Liver (tissue), 9 donors: ENCODE measurements around the gene TBCD. TPM values are rescaled to one million over a fixed set of nuclear protein-coding genes. Genes with fewer than 3 reads are reported as not detected.
"Not testable (repeated sequence)": the region's sequence is repeated elsewhere in the genome, so short reads cannot be mapped to it uniquely, and the experiment has no call there.

Experiments used
- DNase-seq: peaks from one replicate; pipeline ENCODE4 v3.0.0-alpha.2; 2017; ENCODE audit warnings: low spot score
- H3K27ac ChIP-seq, 2 donors: one replicate each; pipeline ENCODE4 v1.7.0; 2013; ENCODE audit warnings: inconsistent platforms in 2 of 2, low read length in 2 of 2, control low read depth in 1 of 2, low read depth in 1 of 2, mild to moderate bottlenecking in 1 of 2
- H3K27me3 ChIP-seq, 4 donors: one replicate each; pipeline versions ENCODE4 v1.6.1 to v1.7.0; 2013; ENCODE audit warnings: low read length in 3 of 4, inconsistent platforms in 1 of 4, mild to moderate bottlenecking in 1 of 4, moderate library complexity in 1 of 4; ENCODE audit not compliant: control insufficient read depth in 4 of 4, insufficient read depth in 4 of 4
- H3K36me3 ChIP-seq, 4 donors: one replicate each; pipeline versions ENCODE4 v1.6.1 to v1.7.0; 2013; ENCODE audit warnings: low read length in 3 of 4, mild to moderate bottlenecking in 3 of 4, low read depth in 1 of 4, moderate library complexity in 1 of 4; ENCODE audit not compliant: control insufficient read depth in 4 of 4, insufficient read depth in 3 of 4
- H3K4me1 ChIP-seq, 4 donors: one replicate each; pipeline versions ENCODE4 v1.6.1 to v1.7.0; 2013; ENCODE audit warnings: low read length in 3 of 4, mild to moderate bottlenecking in 3 of 4, moderate library complexity in 1 of 4; ENCODE audit not compliant: control insufficient read depth in 4 of 4, insufficient read depth in 4 of 4
- H3K4me3 ChIP-seq, 3 donors: one replicate each; pipeline versions ENCODE4 v1.6.1 to v1.7.0; 2013; ENCODE audit warnings: low read length in 3 of 3, control low read depth in 1 of 3, low read depth in 1 of 3, mild to moderate bottlenecking in 1 of 3
- H3K9ac ChIP-seq, 2 donors: one replicate each; pipeline ENCODE4 v1.7.0; 2013; ENCODE audit warnings: low read length in 2 of 2, mild to moderate bottlenecking in 2 of 2, moderate library complexity in 2 of 2, control low read depth in 1 of 2, low read depth in 1 of 2
- H3K9me3 ChIP-seq, 4 donors: one replicate each; pipeline versions ENCODE4 v1.6.1 to v1.7.0; 2013; ENCODE audit warnings: low read length in 3 of 4; ENCODE audit not compliant: control insufficient read depth in 4 of 4
- ATF3 ChIP-seq: IDR thresholded peaks from 2 replicates; pipeline ENCODE4 v1.6.1; 2016; ENCODE audit warnings: antibody characterized with exemption
- EGR1 ChIP-seq, 2 donors: IDR thresholded peaks; 2 replicates each; pipeline ENCODE4 v1.6.1; 2016 to 2018; ENCODE audit warnings: antibody characterized with exemption in 2 of 2, low read depth in 2 of 2
- FOXA1 ChIP-seq: IDR thresholded peaks from 2 replicates; pipeline ENCODE4 v1.6.1; 2016; ENCODE audit warnings: antibody characterized with exemption
- FOXA2 ChIP-seq: IDR thresholded peaks from 2 replicates; pipeline ENCODE4 v1.6.1; 2016; ENCODE audit warnings: antibody characterized with exemption
- GABPA ChIP-seq, 2 donors: IDR thresholded peaks in 1 of 2; conservative IDR thresholded peaks in 1 of 2; 2 replicates each; pipeline ENCODE4 v1.6.1; 2016; ENCODE audit warnings: antibody characterized with exemption in 2 of 2, mild to moderate bottlenecking in 1 of 2, moderate library complexity in 1 of 2
- HNF4G ChIP-seq: IDR thresholded peaks from 2 replicates; pipeline ENCODE4 v1.6.1; 2016; ENCODE audit warnings: antibody characterized with exemption
- JUND ChIP-seq, 2 donors: IDR thresholded peaks; 2 replicates each; pipeline ENCODE4 v1.6.1; 2016; ENCODE audit warnings: antibody characterized with exemption in 2 of 2
- MAX ChIP-seq: IDR thresholded peaks from 2 replicates; pipeline ENCODE4 v1.6.1; 2016; ENCODE audit warnings: antibody characterized with exemption
- NR2F2 ChIP-seq: IDR thresholded peaks from 2 replicates; pipeline ENCODE4 v1.6.1; 2016; ENCODE audit warnings: antibody characterized with exemption
- RAD21 ChIP-seq, 2 donors: IDR thresholded peaks; 2 replicates each; pipeline ENCODE4 v1.6.1; 2016; ENCODE audit warnings: antibody characterized with exemption in 2 of 2, mild to moderate bottlenecking in 2 of 2
- REST ChIP-seq: IDR thresholded peaks from 2 replicates; pipeline ENCODE4 v1.6.1; 2016; ENCODE audit warnings: antibody characterized with exemption, mild to moderate bottlenecking
- RXRA ChIP-seq, 2 donors: IDR thresholded peaks; 2 replicates each; pipeline ENCODE4 v1.6.1; 2017 to 2018; ENCODE audit warnings: antibody characterized with exemption in 2 of 2, mild to moderate bottlenecking in 1 of 2
- SP1 ChIP-seq: IDR thresholded peaks from 2 replicates; pipeline ENCODE4 v1.6.1; 2018; ENCODE audit warnings: antibody characterized with exemption, mild to moderate bottlenecking
- TAF1 ChIP-seq: conservative IDR thresholded peaks from 2 replicates; pipeline ENCODE4 v1.6.1; 2016; ENCODE audit warnings: antibody characterized with exemption, mild to moderate bottlenecking
- YY1 ChIP-seq: IDR thresholded peaks from 2 replicates; pipeline ENCODE4 v1.6.1; 2016; ENCODE audit warnings: antibody characterized with exemption, mild to moderate bottlenecking
- ZBTB33 ChIP-seq: IDR thresholded peaks from 2 replicates; pipeline ENCODE4 v1.6.1; 2016; ENCODE audit warnings: antibody characterized with exemption
- WGBS: extraction: QIAGEN DNeasy Blood & Tissue Kit; methylation state at CpG from one replicate; pipeline ENCODE4 v1.1.7; 2013; 5-methylcytosine and 5-hydroxymethylcytosine counted together
- polyA plus RNA-seq, 2 donors: library from polyadenylated mRNA; stranded (reverse) in 1 of 2; unstranded in 1 of 2; fragments of 200-250 nt in 1 of 2; fragments of >200 nt in 1 of 2; fragmentation: Nextera tagmentation in 1 of 2; extraction: Ambion mirVana in 1 of 2; gene quantifications; one replicate each; pipeline versions ENCODE4 v1.2.1 to v1.2.3, GENCODE V29; 2013 to 2015
- total RNA-seq, 2 donors: library from RNA; depleted of rRNA; stranded (reverse); fragments of >200 nt; gene quantifications; one replicate each; pipeline ENCODE4 v1.2.3, GENCODE V29; 2014
- donor health status: healthy.
- donor health status: healthy.
- donor health status: healthy.
- donor health status: healthy.
- donor health status: healthy.

Gene TBCD
- total and polyA plus RNA-seq, 4 donors: 29.8 to 42.2 (median 33.0) TPM

GRCh38 chr17:82985428-82985805 is 233.6 kb downstream of the TBCD start:
- no peaks in the 10 kb centered on the region for H3K36me3 ChIP-seq
- TF ChIP-seq EGR1 (IDR thresholded peaks at IDR 0.05; ENCODE audit: low read depth in 2 of 2): no peak
- H3K4me3 ChIP-seq: no peak overlapping the region
- DNase-seq: no peak
- H3K4me1 ChIP-seq: no peaks in the 10 kb centered on the region
- 96% methylated on average over 11 of the region's 11 CpGs for WGBS
- H3K9ac ChIP-seq: no peak overlapping the region
- no peak overlapping the region for H3K27ac ChIP-seq
- H3K27me3 ChIP-seq: no peaks in the 10 kb centered on the region
- H3K9me3 ChIP-seq: no peaks in the 10 kb centered on the region

GRCh38 chr17:82985973-82986372 is 234.1 kb downstream of the TBCD start:
- 53% methylated on average over 17 of the region's 17 CpGs for WGBS
- Histone ChIP-seq H3K27ac (no peak overlapping the region), H3K9ac (no peak overlapping the region), H3K4me3 (no peak overlapping the region), H3K27me3 (no peaks in the 10 kb centered on the region), H3K4me1 (no peaks in the 10 kb centered on the region), H3K36me3 (no peaks in the 10 kb centered on the region), H3K9me3 (no peaks in the 10 kb centered on the region)
- no peak for DNase-seq
- TF ChIP-seq FOXA2 (no peak), GABPA (IDR thresholded peaks at IDR 0.05 in 1 of 2, conservative IDR thresholded peaks at IDR 0.05 in 1 of 2) (no peak), RXRA (IDR thresholded peaks at IDR 0.05) (no peak), RAD21 (IDR thresholded peaks at IDR 0.05) (no peak), ZBTB33 (no peak), SP1 (no peak), ATF3 (no peak), TAF1 (no peak), EGR1 (IDR thresholded peaks at IDR 0.05; ENCODE audit: low read depth in 2 of 2) (no peak), MAX (no peak), NR2F2 (no peak), JUND (IDR thresholded peaks at IDR 0.05) (no peak), HNF4G (no peak), YY1 (no peak)

GRCh38 chr17:82989051-82989450 is 237.2 kb downstream of the TBCD start:
- H3K27me3 ChIP-seq, H3K4me1 ChIP-seq, H3K9me3 ChIP-seq, H3K9ac ChIP-seq, DNase-seq, H3K27ac ChIP-seq, H3K4me3 ChIP-seq, H3K36me3 ChIP-seq: not testable (repeated sequence)
- WGBS: 99% methylated on average over 3 of the region's 3 CpGs

GRCh38 chr17:82989881-82990280 is 238.0 kb downstream of the TBCD start:
- no peaks in the 10 kb centered on the region for H3K9me3 ChIP-seq
- DNase-seq: no peak
- H3K4me1 ChIP-seq: no peaks in the 10 kb centered on the region
- no peaks in the 10 kb centered on the region for H3K36me3 ChIP-seq
- H3K4me3 ChIP-seq: no peak overlapping the region
- WGBS: 96% methylated on average over 5 of the region's 5 CpGs
- TF ChIP-seq YY1 (no peak), SP1 (no peak), REST (no peak), RAD21 (IDR thresholded peaks at IDR 0.05) (no peak), NR2F2 (no peak), JUND (IDR thresholded peaks at IDR 0.05) (no peak), TAF1 (no peak), MAX (no peak), FOXA1 (no peak)
- H3K27ac ChIP-seq: no peak overlapping the region
- no peak overlapping the region for H3K9ac ChIP-seq
- H3K27me3 ChIP-seq: no peaks in the 10 kb centered on the region
